ENCODE data around the gene C14orf180. TPM values are rescaled to one million over a fixed set of nuclear protein-coding genes. Genes with fewer than 3 reads are reported as not detected.

C14orf180 gene
- total RNA-seq, 1 donor from 2014 or later = 1.7 TPM

GRCh38 chr14:104581521-104581920, 2.0 kb downstream of the C14orf180 start:
- TF ChIP-seq CTCF (IDR thresholded peaks at IDR 0.05) (no peak), POLR2A (IDR thresholded peaks at IDR 0.05) (no peak), POLR2AphosphoS5 (IDR thresholded peaks at IDR 0.05; ENCODE audit: insufficient read depth in 1 of 2, low read depth in 1 of 2) (no peak)
- H3K4me1 ChIP-seq = no peaks in the 10 kb centered on the region
- no peak overlapping the region for H3K4me3 ChIP-seq
- intact Hi-C loops (cut with DNase I) = no loop called here
- no peaks in the 10 kb centered on the region for H3K9me3 ChIP-seq
- DNase-seq (ENCODE audit: extremely low spot score in 2 of 2) = no peak
- H3K27me3 ChIP-seq = no peaks in the 10 kb centered on the region
- no peak overlapping the region for H3K27ac ChIP-seq
- no peaks in the 10 kb centered on the region for H3K36me3 ChIP-seq

GRCh38 chr14:104582005-104582404, 2.4 kb downstream of the C14orf180 start:
- H3K9me3 ChIP-seq = no peaks in the 10 kb centered on the region
- no peak overlapping the region for H3K4me3 ChIP-seq
- intact Hi-C loops (cut with DNase I) = no loop called here
- H3K27ac ChIP-seq = no peak overlapping the region
- H3K27me3 ChIP-seq = no peaks in the 10 kb centered on the region
- no peaks in the 10 kb centered on the region for H3K4me1 ChIP-seq
- no peaks in the 10 kb centered on the region for H3K36me3 ChIP-seq
- TF ChIP-seq POLR2AphosphoS5 (IDR thresholded peaks at IDR 0.05; ENCODE audit: insufficient read depth in 1 of 2, low read depth in 1 of 2) (no peak), CTCF (IDR thresholded peaks at IDR 0.05) (no peak), POLR2A (IDR thresholded peaks at IDR 0.05) (no peak)
- no peak for DNase-seq (ENCODE audit: extremely low spot score in 2 of 2)

GRCh38 chr14:104582662-104583061, 3.1 kb downstream of the C14orf180 start:
- intact Hi-C loops (cut with DNase I) = no loop called here
- Histone ChIP-seq H3K27me3 (no peaks in the 10 kb centered on the region), H3K27ac (no peak overlapping the region), H3K9me3 (no peaks in the 10 kb centered on the region), H3K4me1 (no peaks in the 10 kb centered on the region), H3K36me3 (no peaks in the 10 kb centered on the region), H3K4me3 (no peak overlapping the region)
- DNase-seq (ENCODE audit: extremely low spot score in 2 of 2) = no peak
- no peak for TF ChIP-seq CTCF (IDR thresholded peaks at IDR 0.05)

- no peaks in the 10 kb centered on the region for H3K27me3 ChIP-seq
- TF ChIP-seq CTCF (IDR thresholded peaks at IDR 0.05) (no peak), POLR2A (IDR thresholded peaks at IDR 0.05) (no peak), POLR2AphosphoS5 (IDR thresholded peaks at IDR 0.05; ENCODE audit: insufficient read depth in 1 of 2, low read depth in 1 of 2) (no peak)
Observed at GRCh38 chr14:104583424-104584306, 4.1 kb downstream of the C14orf180 start.

GRCh38 chr14:104584557-104584956, 5.0 kb downstream of the C14orf180 start:
- no peaks in the 10 kb centered on the region for H3K36me3 ChIP-seq
- intact Hi-C loops (cut with DNase I) = no loop called here
- no peak overlapping the region for H3K27ac ChIP-seq
- no peaks in the 10 kb centered on the region for H3K9me3 ChIP-seq
- H3K4me3 ChIP-seq = no peak overlapping the region
- DNase-seq (ENCODE audit: extremely low spot score in 2 of 2) = no peak
- TF ChIP-seq POLR2AphosphoS5 (IDR thresholded peaks at IDR 0.05; ENCODE audit: insufficient read depth in 1 of 2, low read depth in 1 of 2) (no peak), CTCF (IDR thresholded peaks at IDR 0.05) (no peak), POLR2A (IDR thresholded peaks at IDR 0.05) (no peak)
- no peaks in the 10 kb centered on the region for H3K27me3 ChIP-seq
- H3K4me1 ChIP-seq = no peaks in the 10 kb centered on the region

More at GRCh38 chr14:104583424-104584306, 4.1 kb downstream of the C14orf180 start:
- no peaks in the 10 kb centered on the region for H3K9me3 ChIP-seq
- DNase-seq (ENCODE audit: extremely low spot score in 2 of 2) = no peak
- no peak overlapping the region for H3K4me3 ChIP-seq
- H3K4me1 ChIP-seq = no peaks in the 10 kb centered on the region
- H3K36me3 ChIP-seq = no peaks in the 10 kb centered on the region
- intact Hi-C loops (cut with DNase I) = no loop called here
- H3K27ac ChIP-seq = no peak overlapping the region
